ENCODE data around the gene CEMIP2. TPM values are rescaled to one million over a fixed set of nuclear protein-coding genes. Genes with fewer than 3 reads are reported as not detected.
A peak's percentile ranks its signal among the peaks of the same experiment; 100 is the strongest.

CEMIP2 gene
- polyA plus RNA-seq, 1 of the 3 experiments (the other 2 are of a cell fraction): 39.8 TPM

- H3F3A ChIP-seq (replicated peaks; ENCODE audit: insufficient read depth): peaks cover 25% of the 10 kb centered on the region
- H3K36me3 ChIP-seq (replicated peaks in 1 of 2; ENCODE audit: control insufficient read depth in 1 of 2, insufficient read depth in 2 of 2, low read length in 1 of 2): peaks cover 0 to 5% of the 10 kb centered on the region in 2 experiments
- H3K4me3 ChIP-seq (ENCODE audit: low read depth in 2 of 2, low read length in 1 of 2): no peak overlapping the region
- H3K4me2 ChIP-seq: no peak overlapping the region
- ChIA-PET CTCF (interaction anchor here (1.1 kb wide), 1 partner anchor 83 kb away, joined by 3 read pairs; the partner anchor contains the start of gene CEMIP2), POLR2A (no interaction called here)
- H3K9me2 ChIP-seq: no peaks in the 10 kb centered on the region
- no peak for DNase-seq
- TF ChIP-seq GATA2 (CRISPR knock-in tag; IDR thresholded peaks at IDR 0.05) (no peak), YY1 (IDR thresholded peaks at IDR 0.05; ENCODE audit: low read depth) (no peak), MAX (IDR thresholded peaks at IDR 0.05; ENCODE audit: low read depth) (no peak), SIN3A (IDR thresholded peaks at IDR 0.05; ENCODE audit: borderline replicate concordance, low read depth, low read length) (no peak), TCF12 (IDR thresholded peaks at IDR 0.05) (no peak), SMC3 (IDR thresholded peaks at IDR 0.05; ENCODE audit: low read depth, low read length) (no peak), EZH2phosphoT487 (IDR thresholded peaks at IDR 0.05; ENCODE audit: borderline replicate concordance, low read depth) (no peak)
- H3K27me3 ChIP-seq (ENCODE audit: insufficient read depth): no peaks in the 10 kb centered on the region
- peaks cover 3 to 24% of the 10 kb centered on the region in 2 experiments; a peak in 3 of 4 replicates for H3K4me1 ChIP-seq (ENCODE audit: control insufficient read depth in 1 of 2, insufficient read depth in 2 of 2, low read depth in 1 of 2, low read length in 1 of 2)
- H2AFZ ChIP-seq (ENCODE audit: low read depth): no peak overlapping the region
- H3K9ac ChIP-seq: no peak overlapping the region
- H3K9me3 ChIP-seq: no peaks in the 10 kb centered on the region
- H3K79me2 ChIP-seq (ENCODE audit: insufficient read depth): no peaks in the 10 kb centered on the region
- H3K27ac ChIP-seq (ENCODE audit: low read depth in 2 of 2, low read length in 1 of 2): no peak overlapping the region
- no peaks in the 10 kb centered on the region for H4K20me1 ChIP-seq (ENCODE audit: insufficient read depth)
- 27% methylated on average over 1 of the region's 1 CpG for WGBS (ENCODE audit: low lambda C conversion rate)
Observed at GRCh38 chr9:71685394-71685793, 82.9 kb downstream of the CEMIP2 start.

GRCh38 chr9:71684566-71684965 lies 83.7 kb downstream of the CEMIP2 start:
- Histone ChIP-seq H4K20me1 (ENCODE audit: insufficient read depth) (no peaks in the 10 kb centered on the region), H3K4me1 (ENCODE audit: control insufficient read depth in 1 of 2, insufficient read depth in 2 of 2, low read depth in 1 of 2, low read length in 1 of 2) (peaks cover 3 to 32% of the 10 kb centered on the region in 2 experiments; a peak in 3 of 4 replicates), H3K9ac (no peak overlapping the region), H3K4me3 (ENCODE audit: low read depth in 2 of 2, low read length in 1 of 2) (no peak overlapping the region), H3K27ac (ENCODE audit: low read depth in 2 of 2, low read length in 1 of 2) (peak overlapping the region in 1 of 2 experiments; percentile 10; a peak in 1 of 4 replicates), H3K9me2 (no peaks in the 10 kb centered on the region), H3K27me3 (ENCODE audit: insufficient read depth) (no peaks in the 10 kb centered on the region), H3K36me3 (replicated peaks in 1 of 2; ENCODE audit: control insufficient read depth in 1 of 2, insufficient read depth in 2 of 2, low read length in 1 of 2) (peaks cover 0 to 5% of the 10 kb centered on the region in 2 experiments), H2AFZ (ENCODE audit: low read depth) (no peak overlapping the region), H3K9me3 (no peaks in the 10 kb centered on the region), H3F3A (replicated peaks; ENCODE audit: insufficient read depth) (peaks cover 34% of the 10 kb centered on the region), H3K79me2 (ENCODE audit: insufficient read depth) (no peaks in the 10 kb centered on the region), H3K4me2 (no peak overlapping the region)
- no peak for DNase-seq
- CTCF ChIA-PET: interaction anchor here (0.8 to 1.1 kb wide), 2 partner anchors 84 to 134 kb away, joined by 3 to 7 read pairs; partner anchors contain the start of gene CEMIP2
- 25% methylated on average over 2 of the region's 2 CpGs for WGBS (ENCODE audit: low lambda C conversion rate)
- POLR2A ChIA-PET: no interaction called here
- TF ChIP-seq FOSL2 (IDR thresholded peaks at IDR 0.05; ENCODE audit: borderline replicate concordance, low read depth) (no peak), CHD2 (IDR thresholded peaks at IDR 0.05; ENCODE audit: low read length, partially characterized antibody) (no peak), USF2 (IDR thresholded peaks at IDR 0.05; ENCODE audit: borderline replicate concordance, low read depth, low read length) (no peak), JUND (IDR thresholded peaks at IDR 0.05) (no peak), IRF3 (IDR thresholded peaks at IDR 0.05; ENCODE audit: low read depth, low read length) (no peak), ELF1 (IDR thresholded peaks at IDR 0.05) (no peak), MXI1 (IDR thresholded peaks at IDR 0.05; ENCODE audit: low read depth, low read length) (no peak), FOXM1 (IDR thresholded peaks at IDR 0.05; ENCODE audit: low read depth) (no peak), ZBTB33 (IDR thresholded peaks at IDR 0.05; ENCODE audit: borderline replicate concordance, low read depth) (no peak), RAD21 (IDR thresholded peaks at IDR 0.05; ENCODE audit: low read length) (no peak), MEF2A (IDR thresholded peaks at IDR 0.05; ENCODE audit: borderline replicate concordance, low read depth) (no peak), USF1 (IDR thresholded peaks at IDR 0.05; ENCODE audit: borderline replicate concordance, low read depth) (no peak), TAF1 (IDR thresholded peaks at IDR 0.05; ENCODE audit: borderline replicate concordance, low read depth, low read length) (no peak), EZH2phosphoT487 (IDR thresholded peaks at IDR 0.05; ENCODE audit: borderline replicate concordance, low read depth) (no peak), GABPA (IDR thresholded peaks at IDR 0.05; ENCODE audit: low read depth) (no peak), EP300 (IDR thresholded peaks at IDR 0.05; ENCODE audit: borderline replicate concordance in 1 of 2, low read depth in 1 of 2, low read length in 1 of 2) (no peak), FOXJ3 (CRISPR knock-in tag; IDR thresholded peaks at IDR 0.05) (no peak)
